Measurements from ENCODE around the gene CCR7.
"Not testable (repeated sequence)": the region's sequence is repeated elsewhere in the genome, so short reads cannot be mapped to it uniquely, and the experiment has no call there.

The CCR7 gene

GRCh38 chr17:40597556-40598300, 32.5 kb upstream of the CCR7 start:
- no peak overlapping the region for H3K4me3 ChIP-seq (ENCODE audit: low read depth, low read length)
- DNase-seq (ENCODE audit: low read depth) = no peak

- DNase-seq (ENCODE audit: low read depth) = no peak
- no peak overlapping the region for H3K4me3 ChIP-seq (ENCODE audit: low read depth, low read length)
Measured at GRCh38 chr17:40597156-40597555, 31.9 kb upstream of the CCR7 start.

GRCh38 chr17:40596261-40596919, 31.1 kb upstream of the CCR7 start:
- H3K4me3 ChIP-seq (ENCODE audit: low read depth, low read length) = no peak overlapping the region
- DNase-seq (ENCODE audit: low read depth) = no peak

GRCh38 chr17:40590742-40591141, 25.5 kb upstream of the CCR7 start:
- H3K4me3 ChIP-seq (ENCODE audit: low read depth, low read length) = no peak overlapping the region
- DNase-seq (ENCODE audit: low read depth) = no peak

GRCh38 chr17:40588552-40588951, 23.3 kb upstream of the CCR7 start:
- H3K4me3 ChIP-seq (ENCODE audit: low read depth, low read length) = no peak overlapping the region
- DNase-seq (ENCODE audit: low read depth) = no peak

- DNase-seq (ENCODE audit: low read depth); H3K4me3 ChIP-seq (ENCODE audit: low read depth, low read length): not testable (repeated sequence)
Measured at GRCh38 chr17:40586264-40586663, 21.0 kb upstream of the CCR7 start.

- not testable (repeated sequence) for DNase-seq (ENCODE audit: low read depth); H3K4me3 ChIP-seq (ENCODE audit: low read depth, low read length)
Measured at GRCh38 chr17:40584950-40585349, 19.7 kb upstream of the CCR7 start.

- no peak for DNase-seq (ENCODE audit: low read depth)
- H3K4me3 ChIP-seq (ENCODE audit: low read depth, low read length) = no peak overlapping the region
Measured at GRCh38 chr17:40582328-40582901, 17.1 kb upstream of the CCR7 start.

- H3K4me3 ChIP-seq (ENCODE audit: low read depth, low read length) = no peak overlapping the region
- DNase-seq (ENCODE audit: low read depth) = no peak
Measured at GRCh38 chr17:40580140-40580539, 14.9 kb upstream of the CCR7 start.

- DNase-seq (ENCODE audit: low read depth) = no peak
- no peak overlapping the region for H3K4me3 ChIP-seq (ENCODE audit: low read depth, low read length)
Measured at GRCh38 chr17:40579471-40579870, 14.2 kb upstream of the CCR7 start.

- DNase-seq (ENCODE audit: low read depth) = no peak
Measured at GRCh38 chr17:40577611-40578065, 12.4 kb upstream of the CCR7 start.

GRCh38 chr17:40576113-40576740, 11.0 kb upstream of the CCR7 start:
- no peak for DNase-seq (ENCODE audit: low read depth)
- no peak overlapping the region for H3K4me3 ChIP-seq (ENCODE audit: low read depth, low read length)

More at GRCh38 chr17:40577611-40578065, 12.4 kb upstream of the CCR7 start:
- no peak overlapping the region for H3K4me3 ChIP-seq (ENCODE audit: low read depth, low read length)

GRCh38 chr17:40574292-40574691, 9.0 kb upstream of the CCR7 start:
- no peak for DNase-seq (ENCODE audit: low read depth)
- H3K4me3 ChIP-seq (ENCODE audit: low read depth, low read length) = no peak overlapping the region

- H3K4me3 ChIP-seq (ENCODE audit: low read depth, low read length); DNase-seq (ENCODE audit: low read depth): not testable (repeated sequence)
Measured at GRCh38 chr17:40572245-40572993, 7.1 kb upstream of the CCR7 start.

- no peak for DNase-seq (ENCODE audit: low read depth)
- H3K4me3 ChIP-seq (ENCODE audit: low read depth, low read length) = no peak overlapping the region
Measured at GRCh38 chr17:40568074-40568836, 3.0 kb upstream of the CCR7 start.

GRCh38 chr17:40567377-40567776, 2.1 kb upstream of the CCR7 start:
- DNase-seq (ENCODE audit: low read depth) = no peak
- no peak overlapping the region for H3K4me3 ChIP-seq (ENCODE audit: low read depth, low read length)

- H3K4me3 ChIP-seq (ENCODE audit: low read depth, low read length) = no peak overlapping the region
- no peak for DNase-seq (ENCODE audit: low read depth)
Measured at GRCh38 chr17:40565769-40566409, 617 bp upstream of the CCR7 start.

- DNase-seq (ENCODE audit: low read depth) = no peak
- H3K4me3 ChIP-seq (ENCODE audit: low read depth, low read length) = no peak overlapping the region
Measured at GRCh38 chr17:40564195-40564882, 933 bp downstream of the CCR7 start.
